Measurements from ENCODE around the gene PLA2G5. TPM values are rescaled to one million over a fixed set of nuclear protein-coding genes. Genes with fewer than 3 reads are reported as not detected.

The PLA2G5 gene
- total and polyA plus RNA-seq, 9 donors = 19.3 to 141 (median 67.4) TPM

DNA sequence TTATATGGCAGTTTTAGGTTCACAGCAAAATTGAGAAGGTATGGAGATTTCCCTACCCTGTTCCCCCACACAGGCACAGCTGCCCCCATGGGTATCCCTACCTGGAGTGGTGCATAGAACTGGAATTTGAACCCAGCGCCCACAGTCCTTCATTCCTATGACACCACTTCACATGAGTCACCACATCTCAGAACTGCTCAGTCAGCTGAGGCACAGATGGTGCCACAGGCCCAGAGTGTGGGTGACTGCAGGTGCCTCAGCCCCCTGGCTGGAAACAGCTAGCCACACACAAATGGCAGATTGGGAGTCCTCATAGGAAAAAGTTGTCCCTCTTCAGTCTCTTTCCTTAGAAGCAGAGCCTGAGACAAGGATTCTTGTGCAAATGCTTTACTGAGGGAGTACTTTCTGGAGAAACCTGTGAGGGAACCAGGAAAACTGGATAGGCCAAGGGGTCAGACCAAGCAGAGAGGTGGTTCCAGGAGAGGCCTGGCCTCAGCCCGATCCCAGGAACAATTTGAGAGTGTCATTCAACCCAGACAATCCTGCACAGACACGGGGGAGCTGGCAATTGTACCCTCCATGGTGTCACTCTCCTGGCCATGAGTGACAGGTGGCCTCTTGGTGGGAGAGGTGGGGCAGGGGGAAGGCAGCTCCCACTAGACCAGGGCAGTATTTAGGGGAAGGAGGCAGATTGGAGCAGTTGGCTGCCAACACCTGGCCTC lies 42.4 kb downstream of the PLA2G5 start:
- 92 to 100% (median 95%) methylated on average over 3 of the region's 3 CpGs for WGBS, 3 donors
- H3K27ac ChIP-seq = no peak overlapping the region
- no peak for DNase-seq

GRCh38 chr1:20114021-20114648 lies 44.1 kb downstream of the PLA2G5 start:
- H3K9me3 ChIP-seq = no peaks in the 10 kb centered on the region
- H3K27me3 ChIP-seq = no peaks in the 10 kb centered on the region
- intact Hi-C loops (cut with DNase I) = no loop called here
- no peak for DNase-seq
- no peak overlapping the region for H3K27ac ChIP-seq
- H3K4me1 ChIP-seq (ENCODE audit: insufficient read depth) = peaks cover 2% of the 10 kb centered on the region
- no peak for TF ChIP-seq EP300 (IDR thresholded peaks at IDR 0.05)
- no peak for TF ChIP-seq POLR2A (IDR thresholded peaks at IDR 0.05)
- TF ChIP-seq, protein P1, sequence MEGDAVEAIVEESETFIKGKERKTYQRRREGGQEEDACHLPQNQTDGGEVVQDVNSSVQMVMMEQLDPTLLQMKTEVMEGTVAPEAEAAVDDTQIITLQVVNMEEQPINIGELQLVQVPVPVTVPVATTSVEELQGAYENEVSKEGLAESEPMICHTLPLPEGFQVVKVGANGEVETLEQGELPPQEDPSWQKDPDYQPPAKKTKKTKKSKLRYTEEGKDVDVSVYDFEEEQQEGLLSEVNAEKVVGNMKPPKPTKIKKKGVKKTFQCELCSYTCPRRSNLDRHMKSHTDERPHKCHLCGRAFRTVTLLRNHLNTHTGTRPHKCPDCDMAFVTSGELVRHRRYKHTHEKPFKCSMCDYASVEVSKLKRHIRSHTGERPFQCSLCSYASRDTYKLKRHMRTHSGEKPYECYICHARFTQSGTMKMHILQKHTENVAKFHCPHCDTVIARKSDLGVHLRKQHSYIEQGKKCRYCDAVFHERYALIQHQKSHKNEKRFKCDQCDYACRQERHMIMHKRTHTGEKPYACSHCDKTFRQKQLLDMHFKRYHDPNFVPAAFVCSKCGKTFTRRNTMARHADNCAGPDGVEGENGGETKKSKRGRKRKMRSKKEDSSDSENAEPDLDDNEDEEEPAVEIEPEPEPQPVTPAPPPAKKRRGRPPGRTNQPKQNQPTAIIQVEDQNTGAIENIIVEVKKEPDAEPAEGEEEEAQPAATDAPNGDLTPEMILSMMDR (IDR thresholded peaks at IDR 0.05) = no peak
- WGBS, 3 donors = 80 to 88% (median 87%) methylated on average over 15 of the region's 15 CpGs
- H3K36me3 ChIP-seq = no peaks in the 10 kb centered on the region
- no peak overlapping the region for H3K4me3 ChIP-seq

More for the DNA sequence above, 42.4 kb downstream of the PLA2G5 start:
- no peaks in the 10 kb centered on the region for H3K27me3 ChIP-seq
- no peak overlapping the region for H3K4me3 ChIP-seq
- H3K9me3 ChIP-seq = no peaks in the 10 kb centered on the region
- intact Hi-C loops (cut with DNase I) = no loop called here
- TF ChIP-seq POLR2A (IDR thresholded peaks at IDR 0.05) (no peak), EP300 (IDR thresholded peaks at IDR 0.05) (no peak)
- TF ChIP-seq, protein P1 (IDR thresholded peaks at IDR 0.05) = no peak
- H3K36me3 ChIP-seq = no peaks in the 10 kb centered on the region
- peaks cover 12% of the 10 kb centered on the region for H3K4me1 ChIP-seq (ENCODE audit: insufficient read depth)

DNA sequence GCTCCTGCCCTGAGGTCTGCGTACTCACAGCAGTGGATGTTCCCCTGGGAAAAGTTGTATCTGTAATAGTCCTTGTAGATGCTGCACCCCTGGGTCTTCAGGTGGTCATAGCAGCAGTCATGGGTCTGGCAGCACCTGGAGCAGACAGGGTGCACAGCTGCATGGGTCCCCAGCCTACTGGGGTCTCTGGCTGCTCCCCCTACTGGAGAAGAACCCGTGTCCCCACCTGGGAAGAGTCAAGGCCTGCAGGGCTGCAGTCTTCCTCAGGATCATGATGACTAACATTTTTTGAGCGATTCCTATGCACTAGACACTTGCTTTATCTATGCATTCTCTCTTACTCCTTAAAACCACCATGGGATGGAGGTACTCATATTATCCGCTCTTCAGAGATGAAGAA lies 45.5 kb downstream of the PLA2G5 start:
- Histone ChIP-seq H3K9me3 (no peaks in the 10 kb centered on the region), H3K36me3 (no peaks in the 10 kb centered on the region), H3K4me3 (no peak overlapping the region), H3K27ac (no peak overlapping the region), H3K27me3 (no peaks in the 10 kb centered on the region), H3K4me1 (ENCODE audit: insufficient read depth) (no peaks in the 10 kb centered on the region)
- DNase-seq = no peak
- intact Hi-C loops (cut with DNase I) = no loop called here
- 81 to 90% (median 82%) methylated on average over 4 of the region's 4 CpGs for WGBS, 3 donors
- TF ChIP-seq, protein P1 (IDR thresholded peaks at IDR 0.05) = no peak
- TF ChIP-seq EP300 (IDR thresholded peaks at IDR 0.05) (no peak), POLR2A (IDR thresholded peaks at IDR 0.05) (no peak)

GRCh38 chr1:20115916-20116315 lies 45.9 kb downstream of the PLA2G5 start:
- intact Hi-C loops (cut with DNase I) = no loop called here
- TF ChIP-seq EP300 (IDR thresholded peaks at IDR 0.05) (no peak), POLR2A (IDR thresholded peaks at IDR 0.05) (no peak)
- TF ChIP-seq, protein P1 (IDR thresholded peaks at IDR 0.05) = no peak
- H3K27ac ChIP-seq = no peak overlapping the region
- DNase-seq = no peak
- no peaks in the 10 kb centered on the region for H3K36me3 ChIP-seq
- H3K4me1 ChIP-seq (ENCODE audit: insufficient read depth) = no peaks in the 10 kb centered on the region
- H3K4me3 ChIP-seq = no peak overlapping the region
- 79 to 90% (median 87%) methylated on average over 7 of the region's 7 CpGs for WGBS, 3 donors
- no peaks in the 10 kb centered on the region for H3K9me3 ChIP-seq
- H3K27me3 ChIP-seq = no peaks in the 10 kb centered on the region
